GM20431 (cell line): Measurements from ENCODE around the gene SFT2D1.

Source experiments
- in situ Hi-C: fragments of 300-500 bp; cut with MseI, MboI; formaldehyde crosslinking; loops from one replicate; pipeline ENCODE4 v1.15.0; 2020; ENCODE audit warnings: low sequenced_read_pairs; ENCODE audit not compliant: unreplicated experiment

Gene SFT2D1

DNA sequence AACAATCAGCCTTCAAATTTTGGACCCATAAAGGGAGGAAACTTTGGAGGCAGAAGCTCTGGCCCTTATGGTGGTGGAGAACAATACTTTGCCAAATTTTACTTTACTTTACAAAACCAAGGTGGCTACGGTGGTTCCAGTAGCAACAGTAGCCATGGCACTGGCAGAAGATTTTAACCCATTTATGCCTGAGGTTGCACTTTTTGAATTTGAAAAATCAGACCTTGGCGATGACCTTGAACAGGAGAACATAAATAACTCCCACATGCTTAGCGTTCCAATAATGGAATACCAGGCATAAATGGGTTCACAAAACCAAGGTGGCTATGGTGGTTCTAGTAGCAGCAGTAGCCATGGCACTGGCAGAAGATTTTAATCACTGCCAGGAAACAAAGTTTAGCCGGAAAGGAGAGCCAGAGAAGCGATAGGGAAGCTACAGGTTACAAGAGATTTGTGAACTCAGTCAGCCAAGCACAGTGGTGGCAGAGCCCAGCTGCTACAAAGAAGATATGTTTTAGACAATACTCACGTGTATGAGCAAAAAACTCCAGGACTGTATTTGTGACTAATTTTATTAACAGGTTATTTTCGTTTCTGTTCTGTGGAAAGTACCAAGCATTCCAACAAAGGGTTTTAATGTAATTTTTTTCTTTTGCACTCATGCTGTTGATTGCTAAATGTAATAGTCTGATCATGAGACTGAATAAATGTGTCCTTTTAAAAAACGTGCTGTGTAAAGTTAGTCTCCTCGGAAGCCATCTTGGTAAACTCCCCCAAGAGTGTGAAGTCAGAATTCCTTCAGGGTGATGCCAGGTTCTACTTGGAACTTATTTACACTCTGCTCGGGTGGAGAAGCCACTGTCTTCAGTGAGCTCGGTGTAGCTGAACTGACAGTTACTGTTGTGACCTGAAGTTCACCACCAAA lies 6.7 kb downstream of the SFT2D1 start:
- in situ Hi-C loops, result no loop called here

DNA sequence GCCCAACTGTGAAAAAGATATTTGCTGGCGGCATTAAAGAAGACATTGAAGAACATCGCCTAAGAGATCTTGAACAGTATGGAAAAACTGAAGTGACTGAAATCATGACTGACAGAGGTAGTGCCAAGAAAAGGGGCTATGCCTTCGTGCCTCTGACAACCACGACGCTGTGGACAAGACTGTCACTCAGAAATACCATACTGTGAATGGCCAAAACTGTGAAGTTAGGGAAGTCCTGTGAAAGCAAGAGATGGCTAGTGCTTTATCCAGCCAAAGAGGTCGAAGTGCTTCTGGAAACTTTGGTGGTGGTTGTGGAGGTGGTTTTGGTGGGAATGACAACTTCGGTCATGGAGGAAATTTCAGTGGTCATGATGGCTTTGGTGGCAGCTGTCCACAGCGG lies 7.5 kb downstream of the SFT2D1 start:
- in situ Hi-C loops, result no loop called here

DNA sequence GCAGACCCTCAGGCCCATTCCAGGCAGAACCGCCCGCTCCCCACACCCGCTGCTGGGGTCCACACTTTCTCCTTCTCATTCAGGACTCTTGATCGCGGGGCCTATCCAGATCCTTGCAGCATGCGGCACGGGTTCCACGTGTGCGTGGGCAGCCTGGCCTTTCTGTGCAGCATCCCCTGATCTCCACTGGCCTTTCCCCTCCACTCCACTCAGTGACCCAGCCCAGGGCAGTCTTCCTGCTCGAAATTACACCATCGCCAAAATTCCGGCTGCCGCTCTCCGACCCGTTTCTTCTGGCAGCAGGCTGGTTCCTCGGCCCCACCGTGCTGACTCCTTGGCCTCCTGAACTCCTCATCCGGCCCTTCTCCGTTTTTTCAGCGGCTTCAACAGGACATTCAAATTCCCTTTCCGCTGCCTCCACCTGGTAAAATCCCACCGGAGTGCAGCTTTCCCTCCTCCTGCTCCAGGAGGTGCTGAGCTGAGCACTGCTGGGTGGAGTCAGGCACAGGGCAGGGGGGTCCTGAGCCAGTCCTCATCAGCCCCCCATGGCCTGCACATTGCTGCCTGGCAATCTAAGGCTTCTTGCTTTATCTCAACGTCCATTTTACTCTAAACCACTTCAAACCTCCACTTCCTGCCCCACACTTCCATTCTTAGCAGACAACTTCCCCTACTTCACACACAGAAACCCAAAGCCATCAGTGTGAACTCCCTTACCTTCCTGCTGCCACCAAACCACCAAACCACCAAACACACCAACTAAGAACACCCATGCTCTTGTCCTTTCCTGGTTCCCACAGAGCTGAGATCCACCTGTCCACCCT lies 9.0 kb downstream of the SFT2D1 start:
- in situ Hi-C loops, result no loop called here

DNA sequence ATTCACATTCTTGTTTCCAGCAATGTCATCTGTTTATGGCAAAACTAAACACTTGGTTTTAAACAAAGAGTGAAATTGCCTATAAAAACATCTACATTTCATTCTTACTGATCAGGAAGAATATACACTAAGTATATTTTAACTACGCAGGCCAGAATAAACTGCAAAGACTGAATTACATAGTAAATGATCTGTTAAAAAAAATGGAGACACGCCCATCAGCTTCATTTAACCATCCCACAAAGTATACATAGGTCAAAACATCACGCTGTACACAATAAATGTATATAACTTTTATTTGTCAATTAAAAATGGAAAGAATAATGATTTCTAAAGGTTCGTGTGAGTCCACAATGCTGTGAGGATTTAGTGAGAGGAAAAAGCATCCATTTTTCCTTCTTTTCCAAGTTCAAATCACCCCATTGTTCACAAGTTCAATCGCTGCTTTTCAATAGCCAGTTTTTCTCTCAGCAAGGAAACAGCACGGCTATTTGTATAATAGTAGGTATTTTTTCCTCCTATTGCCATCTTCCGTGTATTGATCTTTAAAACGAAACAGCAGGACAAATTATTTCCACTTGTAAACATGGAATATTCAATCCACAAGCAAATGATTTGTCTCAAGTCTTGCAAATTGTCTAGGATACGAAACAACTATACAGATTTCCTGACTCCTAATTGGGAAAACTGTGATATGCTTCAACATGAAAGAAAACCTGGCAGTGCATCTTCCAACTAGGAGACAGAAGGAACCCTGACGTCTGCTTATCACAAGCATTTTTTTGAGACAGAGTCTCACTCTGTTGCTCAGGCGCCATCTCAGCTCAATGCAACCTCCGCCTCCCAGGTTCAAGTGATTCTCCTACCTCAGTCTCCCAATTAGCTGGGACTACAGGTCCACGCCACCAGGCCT lies 10.6 kb downstream of the SFT2D1 start:
- in situ Hi-C loops, result no loop called here

DNA sequence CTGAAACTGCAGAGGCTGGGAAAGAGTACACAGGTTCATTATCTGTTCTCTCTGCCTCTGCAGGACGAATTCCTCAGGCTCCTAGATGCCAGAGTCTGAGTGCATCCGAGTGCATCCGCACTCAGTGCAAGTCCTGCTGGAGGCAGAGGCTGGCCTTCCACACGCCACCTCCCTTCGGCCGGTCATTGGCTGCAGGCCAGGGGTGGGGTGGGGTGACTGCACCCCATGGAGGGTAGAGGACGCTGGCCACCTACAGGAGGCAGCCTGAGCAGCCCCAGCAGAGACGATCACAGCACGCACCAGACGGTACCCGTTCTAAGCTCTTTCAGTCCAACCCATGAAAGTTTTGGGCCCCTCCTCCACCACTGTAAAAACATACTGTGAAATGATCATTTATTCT lies 11.7 kb downstream of the SFT2D1 start:
- in situ Hi-C loops, result no loop called here

DNA sequence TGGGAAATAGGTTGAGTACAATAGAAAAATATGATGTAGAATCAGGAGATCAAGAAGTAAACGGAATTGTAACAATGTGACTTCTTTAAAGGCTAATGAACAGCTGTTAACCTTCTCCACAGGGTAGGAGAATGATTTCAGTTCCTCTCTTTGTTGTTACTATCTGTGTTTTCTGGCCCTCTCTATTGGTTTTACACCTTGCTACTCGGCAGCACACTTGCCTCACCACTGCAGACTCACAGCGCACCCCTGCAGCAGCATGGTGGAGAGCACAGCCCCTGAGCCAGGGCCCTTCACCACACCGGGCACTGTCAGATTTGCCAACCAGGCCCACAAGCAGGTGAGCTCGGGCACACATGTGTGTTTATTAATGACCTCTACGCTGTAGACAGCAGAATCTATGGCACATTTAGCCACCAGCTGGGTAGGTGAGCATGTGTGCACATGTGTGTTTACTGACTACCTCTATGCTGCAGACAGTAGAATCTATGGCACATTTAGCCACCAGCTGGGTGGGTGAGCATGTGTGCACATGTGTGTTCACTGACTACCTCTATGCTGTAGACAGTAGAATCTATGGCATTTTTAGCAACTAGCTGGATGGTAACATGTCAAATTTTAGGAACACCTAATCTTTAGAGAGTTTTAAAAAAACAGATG lies 16.8 kb downstream of the SFT2D1 start:
- in situ Hi-C loops, result no loop called here

DNA sequence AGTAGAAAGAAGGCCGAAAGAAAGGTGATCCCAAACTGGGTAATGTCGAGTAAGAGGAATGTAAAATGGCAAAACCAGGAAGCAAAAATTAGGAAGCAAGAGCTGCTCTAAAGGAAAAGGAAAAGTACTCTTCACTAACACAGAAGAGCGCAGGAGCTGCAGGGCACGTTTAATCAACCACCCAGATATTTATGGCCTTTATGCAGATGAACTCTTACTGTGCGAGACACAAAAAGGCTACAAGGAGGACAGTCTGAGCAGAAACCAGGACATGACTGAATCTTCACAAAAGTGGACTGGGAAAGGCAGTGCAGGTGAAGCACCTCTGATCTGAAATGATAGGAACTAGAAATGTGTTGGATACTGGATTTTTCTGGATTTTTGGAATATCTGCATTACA lies 18.9 kb downstream of the SFT2D1 start:
- in situ Hi-C loops, result no loop called here

DNA sequence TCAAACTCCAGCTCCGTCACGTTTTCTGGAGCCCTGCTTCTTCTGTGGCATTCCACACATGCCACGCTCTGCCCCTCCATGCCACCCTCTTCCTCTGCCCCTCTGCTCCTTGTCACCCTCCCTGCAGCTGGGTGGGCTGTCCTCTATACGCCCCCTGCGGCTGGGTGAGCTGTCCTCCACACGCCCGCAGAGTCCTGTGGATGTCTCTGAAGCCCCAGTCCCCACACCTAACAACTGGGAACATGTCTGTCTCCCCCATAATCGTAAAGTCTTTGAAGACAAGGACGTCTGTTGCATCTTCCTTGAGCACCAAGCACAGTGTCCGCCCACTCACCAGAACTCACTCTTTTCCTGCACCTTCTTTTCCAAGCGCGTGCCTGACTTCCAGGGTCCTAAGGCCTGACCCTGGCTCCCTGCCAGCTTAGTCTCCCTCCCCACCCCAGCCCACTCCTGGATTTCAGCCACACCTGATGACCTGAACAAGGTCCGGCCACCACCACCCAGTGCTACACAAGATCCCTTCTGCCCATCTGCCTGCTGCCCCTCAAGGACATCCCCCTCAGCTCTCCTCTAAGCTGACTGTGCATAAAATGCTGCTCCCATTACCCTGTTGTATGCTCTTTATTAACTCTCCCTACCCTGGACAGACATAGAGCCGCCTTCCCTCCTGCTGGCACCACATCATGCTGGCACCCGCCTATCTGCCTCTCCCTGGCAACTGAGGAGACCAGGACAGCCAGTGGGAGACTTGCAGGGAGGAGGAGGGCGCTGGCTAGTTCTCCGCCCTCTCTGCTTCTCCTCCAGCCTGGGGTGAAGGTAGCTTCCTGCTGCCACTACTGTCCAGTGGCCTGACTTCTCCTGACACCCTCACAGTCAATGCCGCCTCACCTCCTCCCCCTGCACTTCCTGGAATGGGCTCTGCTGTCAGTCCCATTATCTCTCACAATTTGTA lies 23.4 kb downstream of the SFT2D1 start:
- in situ Hi-C loops, result no loop called here

DNA sequence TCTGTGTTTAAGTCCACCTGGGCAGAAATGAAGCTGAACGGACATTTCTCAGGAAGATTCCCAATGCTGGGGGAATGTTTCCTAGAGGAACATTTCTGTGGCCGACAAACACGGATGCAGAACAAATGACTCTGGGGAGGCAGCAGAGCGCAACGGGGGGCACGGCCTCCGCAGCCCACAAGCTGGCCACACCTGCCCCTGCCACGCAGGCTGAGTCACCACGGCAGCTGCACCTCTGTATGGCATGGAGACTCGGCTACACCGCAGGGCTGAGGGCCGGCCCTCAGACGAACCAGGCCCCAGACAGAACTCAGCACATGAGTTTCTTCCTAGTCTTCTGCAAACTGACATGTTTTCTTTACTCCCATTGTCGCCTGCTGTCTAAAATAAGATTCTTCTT lies 24.1 kb downstream of the SFT2D1 start:
- in situ Hi-C loops, result no loop called here

DNA sequence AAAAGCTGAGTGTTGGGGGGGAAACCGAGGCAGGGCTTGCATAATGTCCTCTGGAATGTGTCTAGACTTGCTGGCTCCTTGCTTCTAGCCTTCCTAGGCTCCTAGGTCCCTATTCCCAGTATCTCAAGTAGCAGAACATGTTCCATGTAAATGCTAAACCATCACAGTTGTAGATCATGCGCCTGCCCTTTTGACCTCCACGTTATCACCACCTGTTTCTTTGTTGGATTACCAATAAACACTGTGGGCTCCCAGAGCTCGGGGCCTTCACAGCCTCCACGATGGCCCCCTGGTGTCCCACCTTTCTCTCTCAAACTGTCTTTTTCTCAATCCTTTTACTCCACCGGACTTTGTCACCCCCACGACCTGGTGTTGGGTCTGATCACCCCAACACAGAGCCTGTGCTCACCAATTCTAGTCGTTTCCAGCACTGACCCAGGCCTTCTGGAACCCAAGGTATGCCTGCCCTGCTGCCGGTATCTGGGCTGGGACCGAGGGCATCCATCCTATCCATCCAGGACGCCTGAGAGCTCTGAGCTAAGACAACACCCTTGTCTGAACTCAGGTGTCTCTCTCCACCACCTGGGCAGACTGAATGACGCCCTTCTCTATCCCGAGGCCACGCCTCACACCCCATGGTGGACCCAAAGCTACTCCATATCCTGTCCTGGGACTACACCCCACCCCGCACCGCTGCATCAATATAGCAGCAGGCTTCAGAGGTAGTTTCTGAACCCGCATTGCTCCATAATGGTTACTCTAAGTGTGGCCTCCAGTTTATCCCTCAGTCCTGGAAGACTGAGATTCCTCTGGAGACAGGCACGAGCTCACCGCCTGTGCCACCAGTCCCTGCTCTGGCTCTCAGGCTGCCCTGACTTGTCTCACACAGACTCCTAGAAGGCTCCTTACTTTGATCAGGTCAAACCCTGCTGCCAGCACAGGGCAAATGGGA lies 24.8 kb downstream of the SFT2D1 start:
- in situ Hi-C loops, result no loop called here

DNA sequence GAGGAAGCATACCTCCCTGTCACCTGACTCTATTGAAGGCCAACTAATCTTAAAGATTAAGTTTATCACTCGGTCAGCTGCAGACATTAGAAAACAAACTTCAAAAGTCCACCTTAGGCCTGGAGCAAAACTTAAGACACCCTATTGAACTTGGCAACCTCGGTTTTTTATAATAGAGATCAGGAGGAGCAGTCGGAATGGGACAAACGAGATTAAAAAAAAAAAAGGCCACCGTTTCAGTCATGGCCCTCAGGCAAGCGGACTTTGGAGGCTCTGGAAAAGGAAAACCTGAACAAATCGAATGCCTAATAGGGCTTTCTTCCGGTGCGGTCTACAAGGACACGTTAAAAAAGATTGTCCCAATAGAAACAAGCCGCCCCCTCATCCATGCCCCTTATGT lies 26.9 kb downstream of the SFT2D1 start:
- in situ Hi-C loops, result no loop called here

DNA sequence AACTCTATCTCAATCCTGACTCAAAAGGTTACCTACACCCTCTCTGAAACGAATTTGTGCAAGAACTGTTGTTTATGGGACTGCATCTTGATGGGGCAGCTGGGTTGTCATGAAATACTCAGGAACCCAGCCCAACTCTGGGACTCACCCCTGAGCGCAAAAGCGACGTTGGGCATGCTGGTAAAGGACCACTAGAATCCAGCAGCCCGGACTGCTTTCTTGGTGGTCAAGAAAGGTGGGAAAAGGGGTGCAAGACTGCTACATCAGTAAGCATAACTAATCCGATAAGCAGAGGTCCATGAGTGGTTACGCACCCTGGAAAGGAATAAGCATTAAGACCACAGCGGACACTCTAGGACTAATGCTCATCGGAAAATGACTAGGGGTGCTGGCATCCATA lies 27.9 kb downstream of the SFT2D1 start:
- in situ Hi-C loops, result no loop called here

DNA sequence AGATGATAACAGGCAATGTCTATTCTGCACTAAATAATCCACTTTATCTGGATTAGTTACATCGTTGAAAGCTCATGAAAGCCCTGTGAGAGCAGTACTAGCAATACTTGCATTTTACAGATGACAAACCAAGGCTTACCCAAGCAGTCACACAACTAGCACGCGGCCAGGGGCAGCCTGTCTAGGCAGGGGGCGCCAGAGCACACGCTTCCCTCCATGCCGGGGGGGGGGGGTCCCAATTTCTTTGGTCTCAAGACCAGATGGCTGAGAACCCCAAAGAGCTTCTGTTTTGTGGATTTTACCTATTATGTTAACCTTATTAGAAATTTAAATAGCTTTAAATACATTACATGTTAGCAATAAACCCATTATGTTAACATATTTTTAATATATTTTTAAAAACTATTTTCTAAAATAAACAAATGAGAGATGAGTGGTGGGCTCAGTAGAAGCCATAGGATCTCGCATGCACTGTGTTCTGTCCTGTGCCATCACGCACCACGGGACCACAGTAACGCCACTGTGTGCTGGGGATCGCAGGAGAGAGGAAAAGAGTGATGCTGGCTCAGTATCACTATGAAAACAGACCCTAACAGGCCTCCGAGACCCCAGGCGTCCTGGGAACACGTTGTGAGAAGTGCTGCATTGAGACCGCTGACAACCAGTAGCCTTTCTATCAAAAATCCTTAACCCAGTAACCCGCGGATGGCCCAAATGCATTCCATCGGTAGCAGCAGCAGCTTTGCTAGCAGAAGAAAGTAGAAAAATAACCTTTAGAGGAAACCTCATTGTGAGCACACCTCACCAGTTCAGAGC lies 28.9 kb downstream of the SFT2D1 start:
- in situ Hi-C loops, result no loop called here

DNA sequence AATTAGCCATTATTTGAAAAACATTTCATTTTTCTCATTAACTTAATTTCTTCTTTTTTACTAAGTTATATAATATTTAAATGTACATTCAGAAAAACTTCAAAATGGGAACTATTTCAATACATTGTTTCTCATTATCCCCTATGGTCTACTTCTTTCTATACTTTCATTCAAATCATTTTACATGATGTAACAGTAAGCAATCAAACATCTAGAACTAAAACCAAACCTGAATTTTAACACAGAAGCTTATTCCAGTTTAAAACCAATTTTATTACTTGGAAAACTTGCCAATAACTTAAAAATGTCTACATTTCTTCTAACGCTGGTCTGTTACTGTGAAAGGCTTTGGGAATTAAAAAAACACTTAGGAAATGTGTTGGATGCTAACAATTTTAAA lies 29.5 kb downstream of the SFT2D1 start:
- in situ Hi-C loops, result no loop called here

DNA sequence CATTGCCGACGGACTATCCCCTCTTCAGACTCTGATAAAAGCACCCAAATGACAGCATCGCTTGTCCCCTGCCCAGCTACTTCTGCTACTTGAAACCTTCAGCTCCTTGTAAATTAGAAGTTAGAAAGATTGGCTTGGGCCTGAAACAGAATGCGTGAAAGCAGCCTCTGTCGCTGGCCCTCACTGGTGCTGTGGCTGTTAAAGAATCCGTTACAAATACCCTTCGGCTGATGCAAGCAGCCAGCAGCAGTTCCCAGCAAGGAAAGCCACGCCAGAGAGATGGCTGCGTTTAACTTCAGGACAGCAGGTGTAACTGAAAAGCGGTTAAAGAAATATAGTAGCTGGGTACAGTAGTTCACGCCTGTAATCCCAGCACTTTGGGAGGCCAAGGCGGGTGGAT lies 31.7 kb downstream of the SFT2D1 start:
- in situ Hi-C loops, result no loop called here

DNA sequence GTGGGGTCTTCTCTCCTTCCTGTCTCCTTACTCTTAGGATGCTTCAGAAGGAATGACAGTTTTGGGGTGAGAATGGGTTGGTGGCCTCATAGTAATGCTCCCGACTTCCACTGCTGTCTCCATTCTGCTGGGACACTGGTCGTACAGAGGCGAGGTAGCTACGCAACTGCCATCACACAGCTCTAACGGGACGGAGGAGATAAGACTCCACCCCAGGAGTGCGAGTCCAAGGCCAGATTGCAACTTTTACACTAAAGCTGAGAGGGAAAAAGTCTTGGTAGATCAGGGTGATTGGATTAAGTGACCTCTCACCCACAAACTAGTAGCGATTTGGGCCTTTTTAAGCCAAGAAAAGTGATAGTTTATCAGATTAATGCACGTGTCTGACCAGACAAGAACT lies 32.4 kb downstream of the SFT2D1 start:
- in situ Hi-C loops, result no loop called here
